ENCODE measurements around the gene RAX. TPM values are rescaled to one million over a fixed set of nuclear protein-coding genes. Genes with fewer than 3 reads are reported as not detected.

RAX gene
- total and polyA plus RNA-seq, 10 of the 15 experiments (the other 5 are each of a cell fraction or from before 2014, with no cell fraction given), result not detected

- FAIRE-seq (no peak), DNase-seq (ENCODE audit: low read depth, low spot score) (no peak), ATAC-seq (no peak)
- intact Hi-C loops (cut with micrococcal nuclease; ENCODE audit: unreplicated experiment), result no loop called here
- 40% methylated on average over 18 of the region's 18 CpGs for WGBS (ENCODE audit: insufficient coverage, insufficient replicate concordance, low lambda C conversion rate, missing lambda C conversion rate)
- RAD21 ChIA-PET (ENCODE audit: unreplicated experiment), result no interaction called here
- POLR2A ChIA-PET, result no interaction called here
- Histone ChIP-seq H3K27ac (ENCODE audit: control insufficient read depth, insufficient read depth) (no peak overlapping the region), H3K9me3 (replicated peaks; ENCODE audit: control insufficient read depth, insufficient read depth, low read length) (no peaks in the 10 kb centered on the region; the same call in 2 of the 3 replicates), H3K4me2 (ENCODE audit: control insufficient read depth, insufficient read depth) (no peak overlapping the region), H3K36me3 (ENCODE audit: control insufficient read depth in 2 of 2, insufficient read depth in 2 of 2, low read length in 1 of 2) (no peaks in the 10 kb centered on the region), H3K4me1 (ENCODE audit: control insufficient read depth, insufficient read depth, low read length) (no peaks in the 10 kb centered on the region), H3K4me3 (no peak overlapping the region), H3K79me2 (ENCODE audit: control insufficient read depth, insufficient read depth, low read length) (no peaks in the 10 kb centered on the region), H3K27me3 (replicated peaks in 1 of 2; ENCODE audit: control insufficient read depth in 2 of 2, insufficient read depth in 2 of 2, low read length in 1 of 2) (peaks cover 21 to 37% of the 10 kb centered on the region in 2 experiments), H3K9ac (ENCODE audit: control insufficient read depth, insufficient read depth, low read length) (no peak overlapping the region), H4K20me1 (ENCODE audit: control insufficient read depth, insufficient read depth) (no peaks in the 10 kb centered on the region), H2AFZ (ENCODE audit: control insufficient read depth, low read depth, low read length) (no peak overlapping the region)
- CTCF ChIA-PET, result no interaction called here
- no TSS peak for BruUV-seq (replicated peaks)
- SMC1A ChIA-PET (ENCODE audit: uncharacterized antibody, unreplicated experiment), result interaction anchor here (1.4 kb wide), 1 partner anchor 26 kb away, joined by 4 read pairs; no protein-coding TSS in a partner anchor
- TF ChIP-seq CTCF (IDR thresholded peaks at IDR 0.05 in 2 of 3, conservative IDR thresholded peaks at IDR 0.05 in 1 of 3; ENCODE audit: control insufficient read depth in 2 of 3, extremely low read depth in 1 of 3, insufficient read depth in 1 of 3, low read depth in 3 of 3, low read length in 3 of 3), result no peak
- no peak for TF ChIP-seq RAD21 (IDR thresholded peaks at IDR 0.05; ENCODE audit: insufficient read depth, low read depth, low read length)
- TF ChIP-seq ETV6 (conservative IDR thresholded peaks at IDR 0.05 in 1 of 2, IDR thresholded peaks at IDR 0.05 in 1 of 2; ENCODE audit: borderline replicate concordance in 1 of 2, low read depth in 1 of 2), result no peak
- no peak for TF ChIP-seq ZNF24 (IDR thresholded peaks at IDR 0.05)
- no peak for TF ChIP-seq MAX (IDR thresholded peaks at IDR 0.05; ENCODE audit: low read depth, low read length)
- no peak for TF ChIP-seq PRDM15 (CRISPR knock-in tag; IDR thresholded peaks at IDR 0.05)
- no peak for TF ChIP-seq KLF5 (IDR thresholded peaks at IDR 0.05; ENCODE audit: partially characterized antibody)
- no peak for TF ChIP-seq SIX5 (IDR thresholded peaks at IDR 0.05; ENCODE audit: low read depth, low read length, severe bottlenecking)
- no peak for TF ChIP-seq ESRRA (IDR thresholded peaks at IDR 0.05; ENCODE audit: low read length)
- in situ Hi-C loops (cut with MboI), result no loop called here
These were observed 1.3 kb upstream of the RAX start for GRCh38 chr18:59274533-59274928.
